GM12878 (cell line): ENCODE measurements around the gene ZNF146. TPM values are rescaled to one million over a fixed set of nuclear protein-coding genes. Genes with fewer than 3 reads are reported as not detected.

Experiments
- ATF3 ChIP-seq: IDR thresholded peaks from 2 replicates; pipeline ENCODE4 v1.6.1; 2011; ENCODE audit warnings: low read depth, mild to moderate bottlenecking, low read length, moderate library complexity, borderline replicate concordance; ENCODE audit errors: extremely low read depth
- ATF7 ChIP-seq: fragments of 450-650 bp; IDR thresholded peaks from 2 replicates; pipeline ENCODE4 v1.6.1; 2016; ENCODE audit warnings: low read depth, mild to moderate bottlenecking
- BHLHE40 ChIP-seq, 2 experiments: fragments of 450-650 bp in 1 of 2; IDR thresholded peaks; 2 replicates each; pipeline ENCODE4 v1.6.1; 2011 to 2017; ENCODE audit warnings: low read depth in 2 of 2, borderline replicate concordance in 1 of 2, improper control_type of control experiment in 1 of 2, low read length in 1 of 2, mild to moderate bottlenecking in 1 of 2
- ESRRA ChIP-seq: IDR thresholded peaks from 2 replicates; pipeline ENCODE4 v1.6.1; 2012; ENCODE audit warnings: mild to moderate bottlenecking, low read length, improper control_type of control experiment
- ETV6 ChIP-seq, 2 experiments: fragments of 450-650 bp in 1 of 2; IDR thresholded peaks in 1 of 2; conservative IDR thresholded peaks in 1 of 2; 2 replicates each; pipeline ENCODE4 v1.6.1; 2014; ENCODE audit warnings: antibody characterized with exemption in 1 of 2, borderline replicate concordance in 1 of 2, low read depth in 1 of 2, mild to moderate bottlenecking in 1 of 2, moderate library complexity in 1 of 2
- EZH2 ChIP-seq: IDR thresholded peaks from 2 replicates; pipeline ENCODE4 v1.6.1; 2012; ENCODE audit warnings: low read depth, mild to moderate bottlenecking, control low read depth, inconsistent platforms, low read length, borderline replicate concordance; ENCODE audit not compliant: control insufficient read depth
- NRF1 ChIP-seq: conservative IDR thresholded peaks from 2 replicates; pipeline ENCODE4 v1.6.1; 2011; ENCODE audit warnings: mild to moderate bottlenecking, low read depth, low read length, improper control_type of control experiment
- SIX5 ChIP-seq: IDR thresholded peaks from 2 replicates; pipeline ENCODE4 v1.6.1; 2011; ENCODE audit warnings: mild to moderate bottlenecking, low read depth, low read length, moderate library complexity; ENCODE audit not compliant: severe bottlenecking
- TBL1XR1 ChIP-seq: IDR thresholded peaks from 2 replicates; pipeline ENCODE4 v1.6.1; 2012; ENCODE audit warnings: low read depth, low read length, improper control_type of control experiment
- ZSCAN29 ChIP-seq: fragments of 450-650 bp; IDR thresholded peaks from 2 replicates; pipeline ENCODE4 v1.6.1; 2017; ENCODE audit warnings: mild to moderate bottlenecking, moderate library complexity
- polyA plus RNA-seq, 11 experiments: library from polyadenylated mRNA; depleted of rRNA in 4 of 11; unstranded in 6 of 11; stranded (reverse) in 5 of 11; fragments of >200 nt; fragmentation: Nextera tagmentation in 4 of 11; fragmentation: Illumina TruSeq in 1 of 11; extraction: Ambion mirVana in 4 of 11; extraction: Trizol in 1 of 11; gene quantifications; 1 replicate in 1 of 11; 2 replicates in 10 of 11; pipeline versions ENCODE4 v1.2.1 to v1.2.3, GENCODE V29; 2011 to 2016; ENCODE audit warnings: inconsistent platforms in 2 of 11, missing spikeins in 2 of 11, low read depth in 1 of 11
- total RNA-seq, 4 experiments: library from RNA; depleted of rRNA in 3 of 4; stranded (reverse); fragments of >200 nt in 3 of 4; fragmentation: Illumina TruSeq in 1 of 4; extraction: Trizol in 1 of 4; gene quantifications; 2 replicates each; pipeline versions ENCODE4 v1.2.1 to v1.2.3, GENCODE V29; 2013 to 2021
- TF ChIP-seq, protein P1 (sequence below): fragments of 450-650 bp; IDR thresholded peaks from 2 replicates; pipeline ENCODE4 v1.6.1; 2017; ENCODE audit warnings: antibody characterized with exemption, mild to moderate bottlenecking, moderate library complexity
- TF ChIP-seq, protein P2 (sequence below): IDR thresholded peaks from 2 replicates; pipeline ENCODE4 v1.6.1; 2011; ENCODE audit warnings: borderline replicate concordance, low read depth, mild to moderate bottlenecking, moderate library complexity, low read length; ENCODE audit not compliant: insufficient read depth, poor library complexity, severe bottlenecking
- TF ChIP-seq, protein P3 (sequence below): IDR thresholded peaks from 2 replicates; pipeline ENCODE4 v1.6.1; 2012; ENCODE audit warnings: mild to moderate bottlenecking, low read depth, low read length
- TF ChIP-seq, protein P4 (sequence below): fragments of 450-650 bp; IDR thresholded peaks from 2 replicates; pipeline ENCODE4 v1.6.1; 2017; ENCODE audit warnings: mild to moderate bottlenecking, low read depth, inconsistent platforms; ENCODE audit not compliant: poor library complexity, severe bottlenecking

The ZNF146 gene
- total and polyA plus RNA-seq, 10 of the 15 experiments (the other 5 are each of a cell fraction or from before 2014, with no cell fraction given) = 20.0 to 115 (median 71.2) TPM

GRCh38 chr19:36214386-36215275 lies at the start of gene ZNF146, which contains the start of gene ZNF565 (continued):
- TF ChIP-seq NRF1 (peak; percentile 79), BHLHE40 (IDR thresholded peaks at IDR 0.05; ENCODE audit: borderline replicate concordance in 1 of 2, low read depth in 2 of 2, low read length in 1 of 2) (peak; percentile 99), ATF3 (0 out of 2 replicates have a peak, but pooled peaks have one; percentile 6), ATF7 (peak; percentile 86), TBL1XR1 (0 out of 2 replicates have a peak, but pooled peaks have one; percentile 9), ESRRA (0 out of 2 replicates have a peak, but pooled peaks have one; percentile 71), SIX5 (peak; percentile 75), ZSCAN29 (no peak), ETV6 (conservative IDR thresholded peaks at IDR 0.05 in 1 of 2, IDR thresholded peaks at IDR 0.05 in 1 of 2; ENCODE audit: borderline replicate concordance in 1 of 2, low read depth in 1 of 2) (no peak), EZH2 (no peak)
- TF ChIP-seq, protein P1, sequence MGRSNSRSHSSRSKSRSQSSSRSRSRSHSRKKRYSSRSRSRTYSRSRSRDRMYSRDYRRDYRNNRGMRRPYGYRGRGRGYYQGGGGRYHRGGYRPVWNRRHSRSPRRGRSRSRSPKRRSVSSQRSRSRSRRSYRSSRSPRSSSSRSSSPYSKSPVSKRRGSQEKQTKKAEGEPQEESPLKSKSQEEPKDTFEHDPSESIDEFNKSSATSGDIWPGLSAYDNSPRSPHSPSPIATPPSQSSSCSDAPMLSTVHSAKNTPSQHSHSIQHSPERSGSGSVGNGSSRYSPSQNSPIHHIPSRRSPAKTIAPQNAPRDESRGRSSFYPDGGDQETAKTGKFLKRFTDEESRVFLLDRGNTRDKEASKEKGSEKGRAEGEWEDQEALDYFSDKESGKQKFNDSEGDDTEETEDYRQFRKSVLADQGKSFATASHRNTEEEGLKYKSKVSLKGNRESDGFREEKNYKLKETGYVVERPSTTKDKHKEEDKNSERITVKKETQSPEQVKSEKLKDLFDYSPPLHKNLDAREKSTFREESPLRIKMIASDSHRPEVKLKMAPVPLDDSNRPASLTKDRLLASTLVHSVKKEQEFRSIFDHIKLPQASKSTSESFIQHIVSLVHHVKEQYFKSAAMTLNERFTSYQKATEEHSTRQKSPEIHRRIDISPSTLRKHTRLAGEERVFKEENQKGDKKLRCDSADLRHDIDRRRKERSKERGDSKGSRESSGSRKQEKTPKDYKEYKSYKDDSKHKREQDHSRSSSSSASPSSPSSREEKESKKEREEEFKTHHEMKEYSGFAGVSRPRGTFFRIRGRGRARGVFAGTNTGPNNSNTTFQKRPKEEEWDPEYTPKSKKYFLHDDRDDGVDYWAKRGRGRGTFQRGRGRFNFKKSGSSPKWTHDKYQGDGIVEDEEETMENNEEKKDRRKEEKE = no peak
- TF ChIP-seq, protein P2, sequence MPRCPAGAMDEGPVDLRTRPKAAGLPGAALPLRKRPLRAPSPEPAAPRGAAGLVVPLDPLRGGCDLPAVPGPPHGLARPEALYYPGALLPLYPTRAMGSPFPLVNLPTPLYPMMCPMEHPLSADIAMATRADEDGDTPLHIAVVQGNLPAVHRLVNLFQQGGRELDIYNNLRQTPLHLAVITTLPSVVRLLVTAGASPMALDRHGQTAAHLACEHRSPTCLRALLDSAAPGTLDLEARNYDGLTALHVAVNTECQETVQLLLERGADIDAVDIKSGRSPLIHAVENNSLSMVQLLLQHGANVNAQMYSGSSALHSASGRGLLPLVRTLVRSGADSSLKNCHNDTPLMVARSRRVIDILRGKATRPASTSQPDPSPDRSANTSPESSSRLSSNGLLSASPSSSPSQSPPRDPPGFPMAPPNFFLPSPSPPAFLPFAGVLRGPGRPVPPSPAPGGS = no peak
- TF ChIP-seq, protein P3, sequence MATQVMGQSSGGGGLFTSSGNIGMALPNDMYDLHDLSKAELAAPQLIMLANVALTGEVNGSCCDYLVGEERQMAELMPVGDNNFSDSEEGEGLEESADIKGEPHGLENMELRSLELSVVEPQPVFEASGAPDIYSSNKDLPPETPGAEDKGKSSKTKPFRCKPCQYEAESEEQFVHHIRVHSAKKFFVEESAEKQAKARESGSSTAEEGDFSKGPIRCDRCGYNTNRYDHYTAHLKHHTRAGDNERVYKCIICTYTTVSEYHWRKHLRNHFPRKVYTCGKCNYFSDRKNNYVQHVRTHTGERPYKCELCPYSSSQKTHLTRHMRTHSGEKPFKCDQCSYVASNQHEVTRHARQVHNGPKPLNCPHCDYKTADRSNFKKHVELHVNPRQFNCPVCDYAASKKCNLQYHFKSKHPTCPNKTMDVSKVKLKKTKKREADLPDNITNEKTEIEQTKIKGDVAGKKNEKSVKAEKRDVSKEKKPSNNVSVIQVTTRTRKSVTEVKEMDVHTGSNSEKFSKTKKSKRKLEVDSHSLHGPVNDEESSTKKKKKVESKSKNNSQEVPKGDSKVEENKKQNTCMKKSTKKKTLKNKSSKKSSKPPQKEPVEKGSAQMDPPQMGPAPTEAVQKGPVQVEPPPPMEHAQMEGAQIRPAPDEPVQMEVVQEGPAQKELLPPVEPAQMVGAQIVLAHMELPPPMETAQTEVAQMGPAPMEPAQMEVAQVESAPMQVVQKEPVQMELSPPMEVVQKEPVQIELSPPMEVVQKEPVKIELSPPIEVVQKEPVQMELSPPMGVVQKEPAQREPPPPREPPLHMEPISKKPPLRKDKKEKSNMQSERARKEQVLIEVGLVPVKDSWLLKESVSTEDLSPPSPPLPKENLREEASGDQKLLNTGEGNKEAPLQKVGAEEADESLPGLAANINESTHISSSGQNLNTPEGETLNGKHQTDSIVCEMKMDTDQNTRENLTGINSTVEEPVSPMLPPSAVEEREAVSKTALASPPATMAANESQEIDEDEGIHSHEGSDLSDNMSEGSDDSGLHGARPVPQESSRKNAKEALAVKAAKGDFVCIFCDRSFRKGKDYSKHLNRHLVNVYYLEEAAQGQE = no peak
- TF ChIP-seq, protein P4, sequence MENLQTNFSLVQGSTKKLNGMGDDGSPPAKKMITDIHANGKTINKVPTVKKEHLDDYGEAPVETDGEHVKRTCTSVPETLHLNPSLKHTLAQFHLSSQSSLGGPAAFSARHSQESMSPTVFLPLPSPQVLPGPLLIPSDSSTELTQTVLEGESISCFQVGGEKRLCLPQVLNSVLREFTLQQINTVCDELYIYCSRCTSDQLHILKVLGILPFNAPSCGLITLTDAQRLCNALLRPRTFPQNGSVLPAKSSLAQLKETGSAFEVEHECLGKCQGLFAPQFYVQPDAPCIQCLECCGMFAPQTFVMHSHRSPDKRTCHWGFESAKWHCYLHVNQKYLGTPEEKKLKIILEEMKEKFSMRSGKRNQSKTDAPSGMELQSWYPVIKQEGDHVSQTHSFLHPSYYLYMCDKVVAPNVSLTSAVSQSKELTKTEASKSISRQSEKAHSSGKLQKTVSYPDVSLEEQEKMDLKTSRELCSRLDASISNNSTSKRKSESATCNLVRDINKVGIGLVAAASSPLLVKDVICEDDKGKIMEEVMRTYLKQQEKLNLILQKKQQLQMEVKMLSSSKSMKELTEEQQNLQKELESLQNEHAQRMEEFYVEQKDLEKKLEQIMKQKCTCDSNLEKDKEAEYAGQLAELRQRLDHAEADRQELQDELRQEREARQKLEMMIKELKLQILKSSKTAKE = peak; percentile 83
